Transverse colon (tissue), 4 donors: ENCODE measurements around the gene ZNF638. TPM values are rescaled to one million over a fixed set of nuclear protein-coding genes. Genes with fewer than 3 reads are reported as not detected.
A peak's percentile ranks its signal among the peaks of the same experiment; 100 is the strongest.

ENCODE experiments used
- DNase-seq: peaks from one replicate; pipeline ENCODE4 v3.0.0-alpha.2; 2019
- H3K27ac ChIP-seq, 4 donors: fragments of 200-600 bp; sonication (generic); 2 replicates each; pipeline ENCODE4 v1.5.1; 2016 to 2018; ENCODE audit warnings: inconsistent platforms in 4 of 4
- H3K27me3 ChIP-seq: fragments of 200-600 bp; sonication (generic); 2 replicates; pipeline ENCODE4 v1.5.1; 2017; ENCODE audit warnings: inconsistent platforms
- H3K36me3 ChIP-seq, 4 donors: fragments of 200-600 bp; sonication (generic); 2 replicates each; pipeline ENCODE4 v1.5.1; 2017 to 2019; ENCODE audit warnings: inconsistent platforms in 4 of 4
- H3K4me1 ChIP-seq, 4 donors: fragments of 200-600 bp; sonication (generic); 2 replicates each; pipeline ENCODE4 v1.5.1; 2017 to 2020; ENCODE audit warnings: inconsistent platforms in 4 of 4
- H3K4me3 ChIP-seq, 4 donors: fragments of 200-600 bp; sonication (generic); 1 replicate in 1 of 4; 2 replicates in 3 of 4; pipeline versions ENCODE4 v1.5.1 to v1.6.1; 2017 to 2019; ENCODE audit warnings: inconsistent platforms in 4 of 4
- H3K9me3 ChIP-seq, 2 donors: fragments of 200-600 bp; sonication (generic); 2 replicates each; pipeline ENCODE4 v1.5.1; 2017 to 2019; ENCODE audit warnings: inconsistent platforms in 2 of 2
- EP300 ChIP-seq: sonication (generic); formaldehyde crosslinking; IDR thresholded peaks from one replicate; pipeline ENCODE4 v1.6.1; 2017; ENCODE audit warnings: antibody characterized with exemption, low read depth
- POLR2A ChIP-seq: fragments of 450-650 bp; IDR thresholded peaks from one replicate; pipeline ENCODE4 v1.6.1; 2016; ENCODE audit warnings: antibody characterized with exemption, mild to moderate bottlenecking, moderate library complexity
- POLR2AphosphoS5 ChIP-seq, 3 donors: sonication (generic); formaldehyde crosslinking; IDR thresholded peaks; one replicate each; pipeline ENCODE4 v1.6.1; 2016; ENCODE audit warnings: antibody characterized with exemption in 3 of 3
- WGBS, 2 donors: methylation state at CpG; one replicate each; pipeline ENCODE4 v1.1.5; 2018; ENCODE audit warnings: low coverage in 1 of 2; 5-methylcytosine and 5-hydroxymethylcytosine counted together
- in situ Hi-C, 4 donors: fragments of 200-750 bp; cut with MboI; loops; one replicate each; pipeline versions ENCODE4 v1.15.0 to v1.15.1; 2017; ENCODE audit warnings: low sequenced_read_pairs in 3 of 4, low pct_ligation_motif_present in 1 of 4, low pct_unique_long_range_greater_than_20kb in 1 of 4
- intact Hi-C: fragments of 100-400 bp; cut with DNase I; formaldehyde crosslinking; loops from one replicate; pipeline ENCODE4 v1.15.1; 2023; ENCODE audit warnings: low total_unique reads
- total RNA-seq, 4 donors: library from RNA; depleted of rRNA; stranded (reverse); fragments of >200 nt; gene quantifications; one replicate each; pipeline ENCODE4 v1.1.0, GENCODE V29; 2016
- TF ChIP-seq, protein P1 (sequence below), 5 experiments: fragments of 200-600 bp in 3 of 5; fragments of 450-650 bp in 2 of 5; sonication (generic) in 3 of 5; IDR thresholded peaks; 1 replicate in 2 of 5; 2 replicates in 3 of 5; pipeline ENCODE4 v1.5.1; 2016 to 2017; ENCODE audit warnings: antibody characterized with exemption in 5 of 5, inconsistent platforms in 3 of 5, mild to moderate bottlenecking in 2 of 5, moderate library complexity in 1 of 5

ZNF638 gene
- total RNA-seq, 4 donors from 2014 or later, result 99.9 to 181 (median 142) TPM

DNA sequence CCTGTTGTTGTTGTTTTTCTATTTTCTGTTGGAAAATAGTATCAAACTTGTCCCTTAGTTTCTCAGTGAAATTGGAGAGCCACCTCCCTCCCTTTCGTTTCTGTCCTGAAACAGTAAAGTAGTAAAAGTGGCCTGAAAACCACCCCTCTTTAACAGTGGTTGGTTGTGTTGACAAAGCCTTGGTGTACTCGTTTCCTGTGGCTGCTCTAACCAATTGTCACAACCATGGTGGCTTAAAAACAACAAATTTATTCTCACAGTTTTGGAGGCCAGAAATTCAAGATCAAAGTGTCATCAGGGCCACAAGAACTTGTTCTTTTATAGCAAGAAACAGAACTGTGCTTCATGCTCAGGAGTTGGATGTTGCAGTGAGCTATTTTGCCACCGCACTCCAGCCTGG lies 117.8 kb downstream of the ZNF638 start:
- H3K4me3 ChIP-seq, result no peak overlapping the region
- H3K27ac ChIP-seq, result no peak overlapping the region
- no peak for DNase-seq
- 49 to 60% methylated on average over 2 to 3 of the region's 3 CpGs for WGBS, 2 donors
- peaks cover 21% of the 10 kb centered on the region for H3K27me3 ChIP-seq
- peaks cover 0 to 22% (median 11%) of the 10 kb centered on the region in 4 donors for H3K4me1 ChIP-seq
- H3K36me3 ChIP-seq, result no peaks in the 10 kb centered on the region
- in situ Hi-C loops, result no loop called here
- TF ChIP-seq POLR2A, result no peak
- no peak for TF ChIP-seq POLR2AphosphoS5 (IDR thresholded peaks at IDR 0.05)
- TF ChIP-seq, protein P1, sequence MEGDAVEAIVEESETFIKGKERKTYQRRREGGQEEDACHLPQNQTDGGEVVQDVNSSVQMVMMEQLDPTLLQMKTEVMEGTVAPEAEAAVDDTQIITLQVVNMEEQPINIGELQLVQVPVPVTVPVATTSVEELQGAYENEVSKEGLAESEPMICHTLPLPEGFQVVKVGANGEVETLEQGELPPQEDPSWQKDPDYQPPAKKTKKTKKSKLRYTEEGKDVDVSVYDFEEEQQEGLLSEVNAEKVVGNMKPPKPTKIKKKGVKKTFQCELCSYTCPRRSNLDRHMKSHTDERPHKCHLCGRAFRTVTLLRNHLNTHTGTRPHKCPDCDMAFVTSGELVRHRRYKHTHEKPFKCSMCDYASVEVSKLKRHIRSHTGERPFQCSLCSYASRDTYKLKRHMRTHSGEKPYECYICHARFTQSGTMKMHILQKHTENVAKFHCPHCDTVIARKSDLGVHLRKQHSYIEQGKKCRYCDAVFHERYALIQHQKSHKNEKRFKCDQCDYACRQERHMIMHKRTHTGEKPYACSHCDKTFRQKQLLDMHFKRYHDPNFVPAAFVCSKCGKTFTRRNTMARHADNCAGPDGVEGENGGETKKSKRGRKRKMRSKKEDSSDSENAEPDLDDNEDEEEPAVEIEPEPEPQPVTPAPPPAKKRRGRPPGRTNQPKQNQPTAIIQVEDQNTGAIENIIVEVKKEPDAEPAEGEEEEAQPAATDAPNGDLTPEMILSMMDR (IDR thresholded peaks at IDR 0.05), result no peak
- no peak for TF ChIP-seq EP300
- H3K9me3 ChIP-seq, result no peaks in the 10 kb centered on the region
- intact Hi-C loops, result loop anchor here (5.0 kb wide), 1 partner anchor 652 kb away; no protein-coding TSS in a partner anchor

DNA sequence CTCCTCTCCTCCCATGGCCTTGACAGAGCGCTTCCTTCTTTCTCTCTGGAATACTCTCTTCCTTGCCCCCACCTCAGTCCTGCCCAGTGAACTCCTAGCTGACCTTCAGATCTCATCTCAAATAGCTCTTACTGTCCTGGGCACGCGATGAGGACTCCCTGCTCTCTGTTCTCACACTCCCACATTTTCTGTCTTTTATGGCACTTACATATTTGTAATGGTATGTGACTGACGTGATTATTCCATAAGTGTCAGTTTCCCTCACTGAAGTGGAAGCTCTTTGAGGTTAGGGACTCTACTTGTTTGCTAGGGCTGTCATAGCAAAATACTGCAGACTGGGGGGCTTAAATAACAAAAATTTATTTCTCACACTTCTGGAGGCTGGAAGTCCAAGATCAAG lies 120.1 kb downstream of the ZNF638 start:
- intact Hi-C loops (no loop called here), in situ Hi-C loops (no loop called here)
- no peak overlapping the region for H3K4me3 ChIP-seq
- peaks cover 5 to 44% (median 23%) of the 10 kb centered on the region in 4 donors for H3K4me1 ChIP-seq
- H3K27me3 ChIP-seq, result peaks cover 36% of the 10 kb centered on the region
- 83% methylated on average over 1 to 4 of the region's 4 CpGs for WGBS, 2 donors
- no peaks in the 10 kb centered on the region for H3K36me3 ChIP-seq
- H3K9me3 ChIP-seq, result no peaks in the 10 kb centered on the region
- no peak for DNase-seq
- no peak overlapping the region for H3K27ac ChIP-seq
- TF ChIP-seq, protein P1 (IDR thresholded peaks at IDR 0.05), result no peak
- TF ChIP-seq EP300 (no peak), POLR2AphosphoS5 (IDR thresholded peaks at IDR 0.05) (no peak), POLR2A (no peak)

DNA sequence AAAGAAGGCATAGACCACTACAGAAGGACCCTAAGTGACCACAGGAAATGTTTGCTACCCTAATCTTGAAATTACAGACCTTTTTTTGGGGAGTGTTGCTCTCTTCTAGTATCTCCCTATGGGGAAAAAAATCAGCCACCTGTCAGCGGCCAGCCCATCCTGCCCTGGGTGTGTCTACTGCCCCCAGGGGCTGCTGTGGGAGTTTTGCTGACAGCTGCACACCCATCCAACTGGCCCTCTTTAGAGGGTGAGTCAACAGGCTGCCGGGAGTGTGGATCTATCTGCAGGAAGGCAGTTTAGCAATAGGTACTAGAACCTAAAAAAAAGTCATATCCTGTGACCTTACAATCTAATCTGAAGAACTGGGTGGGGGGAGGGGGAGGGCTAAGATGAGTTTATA lies 121.0 kb downstream of the ZNF638 start:
- H3K4me3 ChIP-seq, result no peak overlapping the region
- peaks cover 8 to 50% (median 28%) of the 10 kb centered on the region in 4 donors for H3K4me1 ChIP-seq
- peaks cover 36% of the 10 kb centered on the region for H3K27me3 ChIP-seq
- in situ Hi-C loops, result no loop called here
- WGBS, 2 donors, result 39% methylated on average over 2 of the region's 2 CpGs; no CpG with 5 or more reads in 1 of the 2 donors
- no peak for DNase-seq
- no peak for TF ChIP-seq EP300
- TF ChIP-seq, protein P1 (IDR thresholded peaks at IDR 0.05), result no peak
- TF ChIP-seq POLR2AphosphoS5 (IDR thresholded peaks at IDR 0.05), result no peak
- TF ChIP-seq POLR2A, result no peak
- no peaks in the 10 kb centered on the region for H3K36me3 ChIP-seq
- peak overlapping the region in 2 of 4 donors; percentile 7 to 61 for H3K27ac ChIP-seq
- intact Hi-C loops, result no loop called here
- no peaks in the 10 kb centered on the region for H3K9me3 ChIP-seq

DNA sequence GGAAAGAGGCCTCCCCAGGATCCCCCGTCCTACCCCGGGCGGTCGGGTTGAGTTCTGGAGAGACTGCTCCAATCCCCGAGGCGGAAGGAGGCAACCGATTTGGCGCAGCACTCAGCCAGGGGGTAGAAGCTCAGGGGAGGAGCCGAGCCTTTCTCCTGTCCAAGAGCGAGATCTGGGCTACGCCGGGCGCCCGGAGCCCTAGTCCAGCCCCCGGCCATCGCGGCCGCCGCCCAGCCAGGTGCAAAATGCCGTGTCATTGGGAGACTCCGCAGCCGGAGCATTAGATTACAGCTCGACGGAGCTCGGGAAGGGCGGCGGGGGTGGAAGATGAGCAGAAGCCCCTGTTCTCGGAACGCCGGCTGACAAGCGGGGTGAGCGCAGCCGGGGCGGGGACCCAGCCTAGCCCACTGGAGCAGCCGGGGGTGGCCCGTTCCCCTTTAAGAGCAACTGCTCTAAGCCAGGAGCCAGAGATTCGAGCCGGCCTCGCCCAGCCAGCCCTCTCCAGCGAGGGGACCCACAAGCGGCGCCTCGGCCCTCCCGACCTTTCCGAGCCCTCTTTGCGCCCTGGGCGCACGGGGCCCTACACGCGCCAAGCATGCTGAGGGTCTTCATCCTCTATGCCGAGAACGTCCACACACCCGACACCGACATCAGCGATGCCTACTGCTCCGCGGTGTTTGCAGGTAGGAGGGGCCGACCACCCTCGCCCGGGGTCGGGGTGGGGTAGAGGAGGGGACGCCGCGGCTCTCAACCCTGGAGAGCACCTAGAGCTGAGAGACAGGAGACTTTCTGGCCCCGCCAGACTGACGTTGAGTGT lies 122.0 kb downstream of the ZNF638 start, which contains the start of gene DYSF:
TSS of gene DYSF (plus strand) at position 158 of the 817 bp plus-strand sequence.
- intact Hi-C loops, result no loop called here
- H3K27ac ChIP-seq, result peak within 1 kb of the TSS; percentile 61 to 76 (median 65)
- peak; percentile 20 for DNase-seq
- H3K27me3 ChIP-seq, result peaks cover 36% of the 10 kb centered on the region
- peak within 1 kb of the TSS; percentile 29 to 55 (median 41) for H3K4me3 ChIP-seq
- no peaks in the 10 kb centered on the region for H3K9me3 ChIP-seq
- H3K36me3 ChIP-seq, result no peaks in the 10 kb centered on the region
- in situ Hi-C loops, result no loop called here
- H3K4me1 ChIP-seq, result peaks cover 8 to 54% (median 30%) of the 10 kb centered on the region in 4 donors
- WGBS, 2 donors, result 3% methylated on average over 46 of the region's 66 CpGs; no CpG with 5 or more reads in 1 of the 2 donors
- TF ChIP-seq POLR2AphosphoS5 (IDR thresholded peaks at IDR 0.05) (no peak), EP300 (no peak), POLR2A (no peak)
- TF ChIP-seq, protein P1 (IDR thresholded peaks at IDR 0.05), result no peak
